Stimulated activated naive CD8-positive, alpha-beta T cell treated with anti-CD3 and anti-CD28 coated beads, Interleukin-15, Interleukin-2, amounts not matched to agents 100 U/mL and 50 U/mL, for 24 hours (primary cell): ENCODE measurements around the gene CHRNA5.
A peak's percentile ranks its signal among the peaks of the same experiment; 100 is the strongest.

Source experiments
- ATAC-seq: fragments of 150-1000 bp; cut with Tn5 transposase; one replicate; pipeline ENCODE4 v1.10.0; 2021
- DNase-seq: peaks from one replicate; pipeline ENCODE4 v3.0.0; 2021

Gene CHRNA5

GRCh38 chr15:78640527-78641101 is 75.3 kb downstream of the CHRNA5 start:
- no peak for DNase-seq
- ATAC-seq = no peak

GRCh38 chr15:78641102-78641748 is 75.9 kb downstream of the CHRNA5 start, which contains the start of gene CHRNB4:
Gene CHRNB4 (minus strand): TSS chr15:78641210. CDS start chr15:78641133, 77 bp downstream.
- peak; percentile 34 for DNase-seq
- ATAC-seq = peak; percentile 59

- no peak for ATAC-seq
Observed at GRCh38 chr15:78641749-78642275, 76.5 kb downstream of the CHRNA5 start.

GRCh38 chr15:78642331-78642730 is 77.0 kb downstream of the CHRNA5 start:
- ATAC-seq (no peak), DNase-seq (no peak)

More at GRCh38 chr15:78641749-78642275, 76.5 kb downstream of the CHRNA5 start:
- DNase-seq = no peak
